ENCODE data around the gene NBEAL1.
"Not testable (repeated sequence)": the region's sequence is repeated elsewhere in the genome, so short reads cannot be mapped to it uniquely, and the experiment has no call there.

The NBEAL1 gene

DNA sequence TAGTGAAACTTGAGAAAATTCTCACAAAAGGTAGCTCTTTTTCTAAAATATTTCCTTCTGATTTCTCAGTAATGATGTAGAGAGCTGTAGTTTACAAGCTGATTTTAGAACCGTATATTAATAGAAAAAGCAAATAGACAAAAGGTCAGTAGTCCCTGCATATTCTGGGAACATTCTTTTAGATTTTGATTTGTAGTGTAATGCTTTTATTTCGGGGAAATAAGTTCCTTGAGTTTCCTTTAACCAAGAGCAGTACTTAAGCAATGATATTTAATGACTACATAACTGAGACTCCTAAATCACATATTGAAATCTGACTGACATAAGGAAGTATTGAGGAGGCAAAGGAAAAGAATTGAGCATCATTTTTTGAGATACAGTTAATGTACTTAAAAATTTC lies 22.4 kb downstream of the NBEAL1 start:
- Histone ChIP-seq H3K79me2 (ENCODE audit: low read length) (no peaks in the 10 kb centered on the region), H3K27ac (ENCODE audit: low read length) (no peak overlapping the region)
- TF ChIP-seq, protein P1, sequence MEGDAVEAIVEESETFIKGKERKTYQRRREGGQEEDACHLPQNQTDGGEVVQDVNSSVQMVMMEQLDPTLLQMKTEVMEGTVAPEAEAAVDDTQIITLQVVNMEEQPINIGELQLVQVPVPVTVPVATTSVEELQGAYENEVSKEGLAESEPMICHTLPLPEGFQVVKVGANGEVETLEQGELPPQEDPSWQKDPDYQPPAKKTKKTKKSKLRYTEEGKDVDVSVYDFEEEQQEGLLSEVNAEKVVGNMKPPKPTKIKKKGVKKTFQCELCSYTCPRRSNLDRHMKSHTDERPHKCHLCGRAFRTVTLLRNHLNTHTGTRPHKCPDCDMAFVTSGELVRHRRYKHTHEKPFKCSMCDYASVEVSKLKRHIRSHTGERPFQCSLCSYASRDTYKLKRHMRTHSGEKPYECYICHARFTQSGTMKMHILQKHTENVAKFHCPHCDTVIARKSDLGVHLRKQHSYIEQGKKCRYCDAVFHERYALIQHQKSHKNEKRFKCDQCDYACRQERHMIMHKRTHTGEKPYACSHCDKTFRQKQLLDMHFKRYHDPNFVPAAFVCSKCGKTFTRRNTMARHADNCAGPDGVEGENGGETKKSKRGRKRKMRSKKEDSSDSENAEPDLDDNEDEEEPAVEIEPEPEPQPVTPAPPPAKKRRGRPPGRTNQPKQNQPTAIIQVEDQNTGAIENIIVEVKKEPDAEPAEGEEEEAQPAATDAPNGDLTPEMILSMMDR (IDR thresholded peaks at IDR 0.05; ENCODE audit: low read depth, low read length), result no peak
- no peak for TF ChIP-seq EZH2phosphoT487 (IDR thresholded peaks at IDR 0.05; ENCODE audit: low read depth)

DNA sequence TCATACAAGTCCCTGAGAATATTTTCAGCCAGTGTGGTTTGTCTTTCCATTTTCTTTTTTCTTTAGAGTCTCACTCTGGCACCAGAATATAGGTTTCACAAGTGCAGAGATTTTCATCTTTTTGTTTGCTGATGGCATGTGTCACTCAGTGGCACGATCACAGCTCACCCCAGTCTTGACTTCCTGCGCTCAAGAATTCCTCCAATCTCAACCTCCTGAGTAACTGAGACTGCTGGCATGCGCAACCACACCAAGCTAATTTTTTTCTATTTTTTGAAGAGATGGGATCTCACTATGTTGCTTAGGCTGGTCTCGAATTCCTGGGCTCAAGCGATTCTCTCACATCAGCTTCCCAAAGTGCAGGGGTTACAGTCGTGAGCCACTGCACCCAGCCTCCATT lies 23.9 kb downstream of the NBEAL1 start:
- H3K9me3 ChIP-seq (ENCODE audit: insufficient read depth, low read length), result no peaks in the 10 kb centered on the region
- H3K79me2 ChIP-seq (ENCODE audit: low read length), result no peaks in the 10 kb centered on the region
- H3K36me3 ChIP-seq (replicated peaks; ENCODE audit: low read depth, low read length), result no peaks in the 10 kb centered on the region
- H4K20me1 ChIP-seq (ENCODE audit: insufficient read depth, low read length), result no peaks in the 10 kb centered on the region
- no peak overlapping the region for H2AFZ ChIP-seq (ENCODE audit: low read depth, low read length)
- H3K9ac ChIP-seq (ENCODE audit: low read length), result no peak overlapping the region
- no peaks in the 10 kb centered on the region for H3K27me3 ChIP-seq (ENCODE audit: low read depth, low read length)
- H3K4me1 ChIP-seq (ENCODE audit: low read length), result peaks cover 4% of the 10 kb centered on the region
- no peak for TF ChIP-seq EZH2phosphoT487 (IDR thresholded peaks at IDR 0.05; ENCODE audit: low read depth)
- TF ChIP-seq, protein P1 (IDR thresholded peaks at IDR 0.05; ENCODE audit: low read depth, low read length), result no peak
- H3K4me3 ChIP-seq (ENCODE audit: low read length), result no peak overlapping the region
- H3K4me2 ChIP-seq (ENCODE audit: low read length), result no peak overlapping the region
- H3K27ac ChIP-seq (ENCODE audit: low read length), result no peak overlapping the region

More for the DNA sequence above, 22.4 kb downstream of the NBEAL1 start:
- Histone ChIP-seq H3K9ac (ENCODE audit: low read length) (no peak overlapping the region), H3K36me3 (replicated peaks; ENCODE audit: low read depth, low read length) (no peaks in the 10 kb centered on the region), H2AFZ (ENCODE audit: low read depth, low read length) (no peak overlapping the region), H3K4me3 (ENCODE audit: low read length) (no peak overlapping the region), H4K20me1 (ENCODE audit: insufficient read depth, low read length) (no peaks in the 10 kb centered on the region), H3K9me3 (ENCODE audit: insufficient read depth, low read length) (no peaks in the 10 kb centered on the region), H3K27me3 (ENCODE audit: low read depth, low read length) (no peaks in the 10 kb centered on the region), H3K4me2 (ENCODE audit: low read length) (no peak overlapping the region), H3K4me1 (ENCODE audit: low read length) (peaks cover 10% of the 10 kb centered on the region)

DNA sequence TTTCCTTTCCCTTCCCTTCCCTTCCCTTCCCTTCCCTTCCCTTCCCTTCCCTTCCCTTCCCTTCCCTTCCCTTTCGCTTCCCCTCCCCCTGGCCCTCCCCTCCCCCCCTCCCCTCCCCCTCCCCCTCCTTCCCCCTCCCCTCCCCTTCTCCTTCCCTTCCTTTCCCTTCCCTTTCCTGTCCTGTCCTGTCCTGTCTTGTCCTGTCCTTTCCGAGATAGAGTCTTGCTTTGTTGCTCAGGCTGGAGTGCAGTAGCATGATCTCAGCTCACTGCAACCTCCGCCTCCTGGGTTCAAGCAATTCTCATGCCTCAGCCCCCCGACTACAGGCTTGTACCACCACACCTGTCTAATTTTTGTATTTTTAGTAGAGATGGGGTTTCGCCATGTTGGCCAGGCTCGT lies 24.5 kb downstream of the NBEAL1 start:
- not testable (repeated sequence) for H3K36me3 ChIP-seq (replicated peaks; ENCODE audit: low read depth, low read length); H2AFZ ChIP-seq (ENCODE audit: low read depth, low read length); H3K27me3 ChIP-seq (ENCODE audit: low read depth, low read length); H3K4me1 ChIP-seq (ENCODE audit: low read length); H3K4me3 ChIP-seq (ENCODE audit: low read length); H3K9me3 ChIP-seq (ENCODE audit: insufficient read depth, low read length); H3K4me2 ChIP-seq (ENCODE audit: low read length); H3K27ac ChIP-seq (ENCODE audit: low read length); H4K20me1 ChIP-seq (ENCODE audit: insufficient read depth, low read length); H3K79me2 ChIP-seq (ENCODE audit: low read length); H3K9ac ChIP-seq (ENCODE audit: low read length)

DNA sequence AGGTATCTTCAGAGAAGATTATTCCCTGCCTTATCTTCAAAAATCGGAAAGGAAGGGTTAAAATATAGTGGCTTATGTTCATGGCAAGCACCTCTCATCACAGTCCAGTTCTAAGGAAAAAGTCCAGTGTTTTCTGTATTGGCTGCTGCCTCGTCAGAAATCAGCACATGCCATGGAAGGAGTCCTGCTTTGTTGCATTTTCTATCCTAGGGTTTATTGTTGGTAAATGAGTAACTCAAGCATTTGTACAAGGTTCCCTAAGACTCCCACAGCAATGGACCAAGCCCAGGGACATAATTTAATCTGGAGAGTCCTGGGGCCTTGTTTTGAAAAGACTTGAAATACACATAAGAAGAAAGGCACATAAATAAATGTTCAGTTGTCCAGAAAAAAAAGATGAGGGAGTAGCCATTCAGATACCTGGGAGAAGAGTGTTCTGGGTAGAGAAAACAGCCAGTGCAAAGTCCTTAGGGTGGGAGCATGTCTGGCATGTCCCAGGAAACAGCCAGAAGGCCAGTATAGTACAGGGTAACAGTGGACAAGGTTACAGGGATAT lies 26.4 kb downstream of the NBEAL1 start:
- Histone ChIP-seq H3K4me3 (ENCODE audit: low read length) (no peak overlapping the region), H3K9ac (ENCODE audit: low read length) (no peak overlapping the region), H3K4me1 (ENCODE audit: low read length) (no peaks in the 10 kb centered on the region), H3K9me3 (ENCODE audit: insufficient read depth, low read length) (no peaks in the 10 kb centered on the region), H2AFZ (ENCODE audit: low read depth, low read length) (no peak overlapping the region), H3K4me2 (ENCODE audit: low read length) (no peak overlapping the region), H3K27me3 (ENCODE audit: low read depth, low read length) (no peaks in the 10 kb centered on the region), H4K20me1 (ENCODE audit: insufficient read depth, low read length) (no peaks in the 10 kb centered on the region), H3K36me3 (replicated peaks; ENCODE audit: low read depth, low read length) (no peaks in the 10 kb centered on the region), H3K79me2 (ENCODE audit: low read length) (no peaks in the 10 kb centered on the region), H3K27ac (ENCODE audit: low read length) (no peak overlapping the region)
- TF ChIP-seq EZH2phosphoT487 (IDR thresholded peaks at IDR 0.05; ENCODE audit: low read depth), result no peak
- TF ChIP-seq, protein P1 (IDR thresholded peaks at IDR 0.05; ENCODE audit: low read depth, low read length), result no peak

DNA sequence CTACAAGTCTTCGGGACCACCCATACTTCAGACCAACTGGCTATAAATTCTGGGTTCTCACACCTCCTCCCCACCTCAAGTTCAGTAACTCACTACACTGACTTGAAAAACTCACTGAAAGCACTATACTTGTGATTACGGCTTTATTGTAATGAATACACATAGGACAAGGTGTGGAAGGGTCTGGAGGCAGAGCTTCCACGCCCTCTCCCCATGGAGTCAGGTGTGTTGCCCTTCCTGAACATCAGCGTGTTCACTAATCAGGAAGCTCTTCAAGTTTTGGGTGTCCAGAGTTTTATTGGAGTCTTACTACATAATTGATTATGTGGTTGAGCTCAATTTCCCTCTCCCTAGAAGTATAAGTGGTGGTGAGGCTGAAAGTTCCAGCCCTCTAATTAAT lies 27.5 kb downstream of the NBEAL1 start:
- Histone ChIP-seq H2AFZ (ENCODE audit: low read depth, low read length) (no peak overlapping the region), H3K79me2 (ENCODE audit: low read length) (no peaks in the 10 kb centered on the region), H3K27me3 (ENCODE audit: low read depth, low read length) (no peaks in the 10 kb centered on the region), H4K20me1 (ENCODE audit: insufficient read depth, low read length) (no peaks in the 10 kb centered on the region), H3K4me1 (ENCODE audit: low read length) (no peaks in the 10 kb centered on the region), H3K36me3 (replicated peaks; ENCODE audit: low read depth, low read length) (no peaks in the 10 kb centered on the region), H3K4me3 (ENCODE audit: low read length) (no peak overlapping the region), H3K4me2 (ENCODE audit: low read length) (no peak overlapping the region), H3K27ac (ENCODE audit: low read length) (no peak overlapping the region), H3K9ac (ENCODE audit: low read length) (no peak overlapping the region), H3K9me3 (ENCODE audit: insufficient read depth, low read length) (no peaks in the 10 kb centered on the region)
- TF ChIP-seq EZH2phosphoT487 (IDR thresholded peaks at IDR 0.05; ENCODE audit: low read depth), result no peak
- TF ChIP-seq, protein P1 (IDR thresholded peaks at IDR 0.05; ENCODE audit: low read depth, low read length), result no peak
